GM19463 (cell line): ENCODE measurements around the gene CCDC171.

ENCODE experiments used
- ATAC-seq: cut with Tn5 transposase; IDR thresholded peaks from one replicate; pipeline ENCODE4 v1.9.1; 2021; ENCODE audit warnings: mild to moderate bottlenecking, moderate library complexity; ENCODE audit not compliant: unreplicated experiment

Gene CCDC171

DNA sequence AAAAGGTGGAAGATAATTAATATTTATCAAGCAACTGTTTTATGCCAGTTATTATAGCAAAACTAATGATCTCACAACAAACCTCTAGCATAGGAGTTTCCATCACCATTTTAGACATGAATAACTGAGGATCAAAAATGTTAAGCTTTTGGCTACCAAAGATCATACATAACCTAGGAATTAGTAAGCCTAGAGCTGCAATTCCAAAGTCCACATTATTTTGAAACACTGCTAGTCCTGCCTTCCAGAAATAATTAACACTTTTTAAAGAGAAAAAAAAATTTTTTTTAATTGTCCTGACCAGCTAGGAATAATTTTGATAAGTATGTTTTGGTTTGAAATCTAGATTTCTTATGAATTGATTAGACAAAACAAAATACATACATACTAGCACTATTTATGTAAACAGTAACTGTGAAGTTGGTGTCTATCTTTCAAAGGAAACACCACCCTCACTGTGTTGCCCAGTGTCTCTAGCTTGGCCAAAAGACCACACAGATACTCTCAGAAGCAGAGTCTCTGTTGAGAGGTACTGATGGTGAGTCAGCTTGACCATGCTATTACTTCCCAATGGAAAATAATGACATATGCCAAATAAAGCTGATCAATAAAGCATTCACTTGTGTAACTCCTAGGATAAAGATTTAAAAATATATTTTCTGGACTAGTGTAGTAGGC, 422.4 kb downstream of the CCDC171 start:
- ATAC-seq = no peak

DNA sequence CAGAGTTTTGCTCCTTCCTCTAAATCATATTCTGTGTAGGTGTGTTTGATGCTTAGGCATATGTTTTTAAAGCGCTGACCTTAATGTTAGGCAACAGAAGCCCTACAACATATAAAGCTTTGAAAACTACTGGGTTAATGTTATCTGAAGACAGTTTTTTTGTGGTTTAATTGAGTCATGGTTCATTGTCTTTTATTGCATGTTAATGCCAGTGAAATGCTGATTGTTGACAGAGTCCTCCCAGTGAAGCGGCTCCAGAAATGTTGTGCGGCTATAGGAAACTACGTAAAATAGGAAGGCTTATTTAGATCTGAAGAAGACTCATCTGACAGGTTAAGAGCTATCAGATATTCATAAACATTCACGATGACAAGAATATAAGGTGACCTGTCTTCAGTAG, 424.6 kb downstream of the CCDC171 start:
- ATAC-seq = no peak

DNA sequence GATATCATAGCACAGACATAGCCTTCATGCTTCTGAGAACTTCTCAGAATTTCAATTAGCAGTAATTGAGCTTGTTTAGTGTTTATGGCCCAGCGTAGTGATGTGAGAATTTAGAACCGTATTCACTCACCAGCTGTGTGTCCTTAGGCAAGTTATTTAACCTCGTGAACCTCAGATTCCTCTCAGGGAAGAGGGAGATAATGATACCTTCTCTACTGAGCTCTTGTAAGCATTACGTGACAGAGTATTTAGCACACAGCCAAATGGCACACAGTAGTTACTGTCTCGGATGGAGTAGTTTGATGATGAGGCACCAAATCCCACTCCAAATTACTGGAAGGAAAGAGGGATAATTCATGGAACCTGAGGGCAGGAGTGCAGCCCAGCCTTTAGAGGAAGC, 429.3 kb downstream of the CCDC171 start:
- no peak for ATAC-seq

DNA sequence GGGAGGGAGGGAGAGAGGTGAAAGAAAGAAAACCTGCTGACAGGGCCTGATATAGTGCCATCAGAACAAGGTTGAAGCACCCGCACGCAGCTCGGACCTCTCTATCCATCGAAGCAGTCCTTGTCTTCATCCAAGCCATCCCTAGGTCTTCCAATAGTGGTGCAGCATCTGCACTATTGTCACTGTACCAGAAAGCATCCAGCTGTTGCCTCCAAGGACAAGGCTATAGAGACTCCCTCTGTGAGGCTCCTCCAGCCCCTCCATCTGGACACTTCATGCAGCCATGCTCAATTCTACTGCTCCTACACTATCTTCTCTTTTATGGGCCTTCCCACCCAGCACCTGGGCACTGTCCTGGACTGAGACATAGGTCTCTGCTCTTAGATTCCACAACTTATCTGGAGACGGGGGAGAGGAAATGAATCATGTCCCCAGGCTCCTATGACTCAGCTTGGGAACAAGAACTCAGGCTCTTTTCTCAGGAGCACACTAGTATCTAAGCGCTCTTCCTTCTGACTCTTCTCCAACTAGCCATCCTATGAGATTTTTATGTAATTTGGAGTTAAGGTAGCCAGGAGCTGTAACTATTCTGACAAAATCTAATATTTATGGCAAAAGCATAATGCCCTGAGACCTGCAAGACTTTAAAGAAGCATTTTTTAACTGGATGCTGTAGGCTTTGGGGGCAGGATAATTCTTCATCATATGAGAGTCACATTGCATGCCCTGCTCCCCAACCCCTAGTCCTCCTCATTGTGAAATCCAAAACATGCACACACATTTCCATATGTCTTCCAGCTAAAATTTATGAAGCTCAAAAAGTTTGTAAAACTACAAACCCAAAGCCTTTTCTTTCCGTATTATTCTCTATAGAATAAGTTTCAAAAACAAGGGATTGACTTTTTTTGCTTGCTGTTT, 446.8 kb downstream of the CCDC171 start:
- no peak for ATAC-seq

DNA sequence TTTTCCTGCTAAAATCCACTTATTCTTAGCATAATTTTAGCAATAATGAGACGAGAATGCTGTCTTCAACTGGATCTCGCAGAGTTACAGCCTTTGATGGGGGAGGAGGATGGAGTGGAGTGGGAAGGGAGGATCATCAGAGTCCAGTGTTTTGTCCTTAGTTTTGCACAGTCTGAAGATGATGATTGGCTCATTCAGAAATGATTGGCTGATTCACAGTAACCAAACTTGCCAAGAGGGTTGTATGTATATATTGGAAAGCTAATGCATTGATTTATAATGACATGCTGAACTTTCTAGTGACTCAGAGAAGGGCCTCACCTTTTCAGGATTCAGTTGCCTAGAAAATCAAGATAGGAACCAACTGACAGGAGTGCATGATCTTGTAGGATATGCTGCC, 448.0 kb downstream of the CCDC171 start:
- ATAC-seq = no peak

DNA sequence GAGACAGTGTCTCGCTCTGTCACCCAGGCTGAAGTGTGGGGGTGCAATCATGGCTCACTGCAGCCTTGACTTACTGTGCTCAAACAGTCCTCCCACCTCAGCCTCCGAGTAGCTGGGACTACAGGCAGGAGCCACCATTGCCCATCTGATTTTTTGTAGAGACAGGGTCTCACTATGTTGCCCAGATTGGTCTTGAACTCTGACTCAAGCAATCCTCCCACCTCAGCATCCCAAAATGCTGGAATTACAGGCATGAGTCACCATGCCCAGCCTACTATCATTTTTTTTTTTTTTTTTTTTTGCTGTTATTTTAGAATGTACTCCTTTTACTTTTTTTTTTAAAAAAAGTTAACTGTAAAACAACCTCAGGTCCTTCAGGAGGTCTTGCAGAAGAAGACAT, 449.0 kb downstream of the CCDC171 start:
- ATAC-seq = no peak

DNA sequence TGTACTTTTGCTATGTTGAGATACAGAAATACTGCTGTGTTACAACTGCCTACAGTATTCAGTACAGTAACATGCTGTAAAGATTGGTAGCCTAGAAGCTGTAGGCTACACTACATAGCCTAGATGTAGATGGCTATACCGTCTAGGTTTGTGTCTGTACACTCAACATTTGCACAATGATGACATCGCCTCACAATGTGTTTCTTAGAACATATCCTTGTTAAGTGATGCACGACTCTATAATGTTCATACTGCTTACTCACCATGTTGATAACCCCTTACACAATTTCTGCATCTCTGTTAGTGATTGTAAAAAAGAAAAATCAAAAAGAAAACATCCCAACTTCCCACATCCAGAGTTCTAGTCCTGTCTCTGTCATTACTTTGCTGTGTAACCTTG, 450.0 kb downstream of the CCDC171 start:
- no peak for ATAC-seq

DNA sequence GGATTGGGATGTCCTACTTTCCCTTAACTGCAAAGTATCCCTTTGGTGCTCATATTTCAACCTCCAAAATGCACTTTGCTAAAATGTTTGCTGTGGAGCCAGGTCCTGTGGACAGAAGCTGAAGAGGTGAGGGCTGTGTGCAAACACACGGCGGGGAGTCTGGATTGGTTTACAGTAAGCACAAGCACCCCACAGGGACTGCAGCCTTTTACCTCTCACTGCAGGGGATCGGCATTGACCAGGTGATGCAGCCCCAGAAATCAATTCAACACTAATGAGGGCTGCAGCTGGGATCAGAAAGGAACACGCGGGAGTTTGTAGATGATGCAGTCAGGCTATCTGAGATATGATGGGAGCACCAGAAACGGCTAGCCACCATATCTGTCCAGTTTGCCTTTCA, 450.9 kb downstream of the CCDC171 start:
- no peak for ATAC-seq

DNA sequence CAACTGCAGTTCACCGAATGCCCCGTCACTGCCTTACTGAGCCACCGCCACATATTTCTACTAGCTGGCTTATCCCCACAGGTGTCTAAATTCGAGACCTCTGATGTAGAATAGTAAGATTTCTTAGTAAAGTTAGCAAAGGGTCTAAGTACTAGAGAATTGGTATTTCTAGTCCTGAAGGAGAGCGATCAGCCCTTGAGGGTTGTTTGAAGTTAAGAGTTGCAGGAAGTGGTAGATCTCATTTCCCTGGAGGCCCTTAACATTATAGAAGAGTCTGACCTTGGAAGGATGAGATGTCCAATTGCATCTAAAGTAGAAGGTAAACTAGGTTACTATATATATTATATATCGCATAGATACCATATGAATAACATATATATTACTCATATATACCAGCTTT, 451.8 kb downstream of the CCDC171 start:
- ATAC-seq = no peak

DNA sequence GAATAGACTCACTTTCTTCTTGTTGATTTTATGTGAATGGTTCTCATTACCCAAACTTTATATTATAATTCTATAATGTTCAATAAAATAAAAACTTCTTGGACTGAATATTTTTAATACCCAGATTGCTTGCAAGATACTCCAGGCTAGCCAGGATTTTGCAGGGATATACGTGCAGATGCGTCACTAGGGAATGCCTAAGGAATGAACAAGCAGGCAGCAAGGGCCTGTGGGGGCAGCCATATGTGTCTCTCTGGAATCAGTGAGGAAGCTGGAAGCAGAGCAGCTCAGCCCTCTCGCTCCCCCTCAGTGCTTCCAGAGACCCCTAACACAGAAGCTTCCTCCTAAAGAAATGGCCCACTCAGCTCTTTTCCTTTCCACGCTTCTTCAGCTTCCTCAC, 457.4 kb downstream of the CCDC171 start:
- no peak for ATAC-seq

DNA sequence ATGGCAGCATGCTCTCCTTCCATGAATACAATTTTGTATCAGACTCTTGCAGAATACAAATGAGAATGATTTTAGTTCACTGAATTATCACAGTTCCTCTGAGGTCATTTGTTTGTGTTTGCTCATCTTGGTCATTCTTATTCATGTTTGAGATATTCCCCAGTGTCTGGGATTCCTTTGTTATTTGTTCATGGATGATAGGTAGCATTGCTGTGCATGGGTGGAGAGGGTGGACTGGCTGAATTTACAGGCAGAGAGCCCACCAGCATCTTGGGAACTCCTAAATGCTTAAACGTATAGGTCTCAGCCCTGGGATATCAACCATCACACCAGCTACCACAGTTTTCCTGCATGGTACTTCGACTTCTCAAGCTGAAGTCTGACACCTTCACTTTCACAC, 459.8 kb downstream of the CCDC171 start:
- no peak for ATAC-seq

DNA sequence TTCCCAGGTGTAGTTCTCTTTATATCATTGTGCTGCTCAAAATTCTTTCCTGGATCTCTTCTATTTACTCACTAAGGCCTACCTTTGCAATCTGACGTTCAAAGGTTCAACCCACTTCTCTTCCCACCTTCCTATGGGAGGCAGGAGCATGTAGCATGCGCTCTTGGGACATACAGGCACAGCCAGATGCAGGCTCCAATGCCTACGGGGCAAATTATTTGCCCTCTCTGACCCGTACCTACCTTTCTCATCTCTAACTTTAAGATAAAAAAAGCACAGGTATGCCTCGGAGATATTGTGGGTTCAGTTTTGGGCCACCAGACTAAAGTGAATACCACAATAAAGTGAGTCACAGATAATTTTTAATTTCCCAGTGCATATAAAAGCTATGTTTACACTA, 460.5 kb downstream of the CCDC171 start:
- no peak for ATAC-seq

DNA sequence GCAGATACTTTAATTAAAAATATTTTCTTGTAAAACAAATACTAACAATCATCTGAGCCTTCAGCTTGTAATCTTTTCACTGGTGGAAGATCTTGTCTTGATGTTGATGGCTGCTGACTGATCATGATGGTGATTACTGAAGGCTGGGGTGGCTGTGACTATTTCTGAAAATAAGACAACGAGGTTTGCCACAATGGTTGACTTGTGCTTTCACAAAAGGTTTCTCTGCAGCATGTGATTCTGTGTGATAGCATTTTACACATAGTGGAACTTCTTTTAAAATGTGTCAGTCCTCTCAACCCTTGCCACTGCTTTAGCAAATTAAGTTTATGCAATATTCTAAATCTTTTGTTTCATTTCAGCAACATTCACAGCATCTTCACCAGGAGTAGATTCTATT, 461.0 kb downstream of the CCDC171 start:
- ATAC-seq = no peak

DNA sequence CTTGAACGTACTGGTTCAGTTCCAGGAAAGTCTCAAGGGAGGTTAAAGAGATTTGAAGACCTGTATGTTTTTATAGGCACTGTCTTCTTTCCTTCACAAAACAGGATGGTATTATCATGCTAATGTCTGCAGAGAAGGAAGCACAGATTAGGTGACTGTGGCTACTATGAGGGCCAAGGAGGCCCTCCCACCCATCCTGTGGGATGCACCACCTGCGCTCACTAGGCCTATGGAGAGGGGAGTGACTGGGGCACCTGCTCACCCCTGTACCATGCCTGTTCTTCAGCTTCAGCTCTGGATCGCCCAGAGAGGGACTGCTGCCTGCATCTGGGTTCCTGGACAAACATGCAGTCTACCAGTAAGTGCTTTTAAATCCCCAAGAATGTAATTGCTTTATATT, 469.4 kb downstream of the CCDC171 start:
- no peak for ATAC-seq

DNA sequence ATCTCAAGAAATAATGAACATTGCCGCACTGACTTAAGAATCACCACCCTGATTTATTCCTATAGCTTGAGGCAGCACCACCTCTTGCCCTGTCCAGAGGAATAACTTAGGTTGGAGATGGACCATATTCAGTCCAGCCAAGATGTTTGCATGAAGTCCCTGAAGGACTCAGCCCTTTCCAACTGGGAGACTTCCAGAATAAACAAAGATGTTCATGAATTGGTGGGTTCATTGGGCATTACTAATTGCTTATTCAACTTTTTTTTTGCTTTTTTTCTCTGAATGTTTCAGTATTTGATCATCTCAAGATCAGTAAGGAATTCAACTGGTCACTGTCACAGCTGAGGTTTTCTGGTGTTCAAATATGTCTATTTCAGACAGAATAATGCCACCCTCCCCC, 470.6 kb downstream of the CCDC171 start:
- no peak for ATAC-seq
